Measurements from ENCODE around the gene ZNF775.

- no peak for TF ChIP-seq TCF12 (IDR thresholded peaks at IDR 0.05; ENCODE audit: low read depth)
- peak; percentile 53 for TF ChIP-seq RAD21 (IDR thresholded peaks at IDR 0.05; ENCODE audit: low read depth)
- no peak for TF ChIP-seq CEBPB (IDR thresholded peaks at IDR 0.05)
- TF ChIP-seq, protein P1, sequence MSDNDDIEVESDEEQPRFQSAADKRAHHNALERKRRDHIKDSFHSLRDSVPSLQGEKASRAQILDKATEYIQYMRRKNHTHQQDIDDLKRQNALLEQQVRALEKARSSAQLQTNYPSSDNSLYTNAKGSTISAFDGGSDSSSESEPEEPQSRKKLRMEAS (IDR thresholded peaks at IDR 0.05), result no peak
- TF ChIP-seq FOXM1 (IDR thresholded peaks at IDR 0.05; ENCODE audit: borderline replicate concordance, low read depth), result no peak
- TF ChIP-seq NFIC (IDR thresholded peaks at IDR 0.05), result no peak
- TF ChIP-seq, protein P2, sequence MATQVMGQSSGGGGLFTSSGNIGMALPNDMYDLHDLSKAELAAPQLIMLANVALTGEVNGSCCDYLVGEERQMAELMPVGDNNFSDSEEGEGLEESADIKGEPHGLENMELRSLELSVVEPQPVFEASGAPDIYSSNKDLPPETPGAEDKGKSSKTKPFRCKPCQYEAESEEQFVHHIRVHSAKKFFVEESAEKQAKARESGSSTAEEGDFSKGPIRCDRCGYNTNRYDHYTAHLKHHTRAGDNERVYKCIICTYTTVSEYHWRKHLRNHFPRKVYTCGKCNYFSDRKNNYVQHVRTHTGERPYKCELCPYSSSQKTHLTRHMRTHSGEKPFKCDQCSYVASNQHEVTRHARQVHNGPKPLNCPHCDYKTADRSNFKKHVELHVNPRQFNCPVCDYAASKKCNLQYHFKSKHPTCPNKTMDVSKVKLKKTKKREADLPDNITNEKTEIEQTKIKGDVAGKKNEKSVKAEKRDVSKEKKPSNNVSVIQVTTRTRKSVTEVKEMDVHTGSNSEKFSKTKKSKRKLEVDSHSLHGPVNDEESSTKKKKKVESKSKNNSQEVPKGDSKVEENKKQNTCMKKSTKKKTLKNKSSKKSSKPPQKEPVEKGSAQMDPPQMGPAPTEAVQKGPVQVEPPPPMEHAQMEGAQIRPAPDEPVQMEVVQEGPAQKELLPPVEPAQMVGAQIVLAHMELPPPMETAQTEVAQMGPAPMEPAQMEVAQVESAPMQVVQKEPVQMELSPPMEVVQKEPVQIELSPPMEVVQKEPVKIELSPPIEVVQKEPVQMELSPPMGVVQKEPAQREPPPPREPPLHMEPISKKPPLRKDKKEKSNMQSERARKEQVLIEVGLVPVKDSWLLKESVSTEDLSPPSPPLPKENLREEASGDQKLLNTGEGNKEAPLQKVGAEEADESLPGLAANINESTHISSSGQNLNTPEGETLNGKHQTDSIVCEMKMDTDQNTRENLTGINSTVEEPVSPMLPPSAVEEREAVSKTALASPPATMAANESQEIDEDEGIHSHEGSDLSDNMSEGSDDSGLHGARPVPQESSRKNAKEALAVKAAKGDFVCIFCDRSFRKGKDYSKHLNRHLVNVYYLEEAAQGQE (IDR thresholded peaks at IDR 0.05; ENCODE audit: low read depth), result no peak
- TF ChIP-seq EGR1 (IDR thresholded peaks at IDR 0.05), result no peak
- TF ChIP-seq TAF1 (IDR thresholded peaks at IDR 0.05; ENCODE audit: low read depth), result no peak
- TF ChIP-seq TEAD4 (IDR thresholded peaks at IDR 0.05), result no peak
Measured at GRCh38 chr7:150356265-150356897, 22.7 kb upstream of the ZNF775 start.

Data from Ishikawa (cell line).